HAP-1 (cell line): Measurements from ENCODE around the gene WFS1.

Experiments
- DNase-seq, 2 experiments: peaks; one replicate each; pipeline ENCODE4 v3.0.0-alpha.2; 2016 to 2020; ENCODE audit warnings: low spot score in 2 of 2
- H3K27me3 ChIP-seq: fragments of 250-450 bp; sonication (Bioruptor Pico); 2 replicates; pipeline ENCODE4 v1.5.1; 2020; ENCODE audit warnings: low read depth, mild to moderate bottlenecking, moderate library complexity
- H3K36me3 ChIP-seq: fragments of 250-450 bp; sonication (Bioruptor Pico); replicated peaks from 2 replicates; pipeline ENCODE4 v1.5.1; 2020; ENCODE audit warnings: mild to moderate bottlenecking
- H3K4me1 ChIP-seq: fragments of 250-450 bp; sonication (Bioruptor Pico); 2 replicates; pipeline ENCODE4 v1.5.1; 2020; ENCODE audit warnings: mild to moderate bottlenecking
- H3K4me3 ChIP-seq: fragments of 250-450 bp; sonication (Bioruptor Pico); 2 replicates; pipeline ENCODE4 v1.5.1; 2020; ENCODE audit warnings: mild to moderate bottlenecking, moderate library complexity
- H3K9me3 ChIP-seq: fragments of 250-450 bp; sonication (Bioruptor Pico); 2 replicates; pipeline ENCODE4 v1.5.1; 2020; ENCODE audit warnings: mild to moderate bottlenecking, moderate library complexity
- in situ Hi-C: fragments of 300-500 bp; cut with MboI; formaldehyde crosslinking; loops from 3 replicates; pipeline ENCODE4 v1.14.3; 2020; ENCODE audit warnings: low sequenced_read_pairs, inconsistent platforms, mixed read lengths

The WFS1 gene

DNA sequence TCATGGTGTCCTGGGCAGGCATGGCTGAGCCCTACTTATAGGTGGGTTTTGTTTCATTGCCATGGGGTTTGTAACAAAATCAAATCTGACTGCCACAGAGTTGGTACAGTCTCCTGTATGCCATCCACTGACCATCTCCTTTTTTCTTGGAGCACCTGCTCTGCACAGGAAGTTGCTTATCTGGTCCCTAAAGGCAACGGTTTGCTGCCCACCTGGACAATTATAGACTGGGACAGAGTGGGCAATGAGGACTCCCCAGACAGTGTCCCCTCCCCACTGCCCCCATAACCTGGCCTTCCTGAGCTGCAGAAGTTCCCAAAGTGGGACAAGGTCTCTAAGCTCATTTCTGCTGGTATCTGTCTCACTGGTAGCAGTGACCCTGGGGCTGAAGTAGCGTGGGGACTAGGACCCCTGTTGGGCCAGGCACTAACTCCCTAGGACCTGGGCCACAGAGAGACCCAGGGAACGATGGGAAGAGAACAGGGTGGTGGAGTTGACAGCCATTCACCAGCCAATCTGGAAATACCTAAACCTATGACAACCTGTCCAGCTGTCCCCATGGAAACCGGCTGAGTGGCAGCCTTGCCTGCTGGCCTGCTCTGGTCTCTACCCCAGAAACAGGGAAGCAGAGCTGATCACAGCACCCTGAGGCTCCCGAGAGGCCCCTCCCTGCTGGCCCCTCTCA is 64.7 kb downstream of the WFS1 start:
- Histone ChIP-seq H3K4me1 (no peaks in the 10 kb centered on the region), H3K27me3 (no peaks in the 10 kb centered on the region), H3K36me3 (peaks cover 13% of the 10 kb centered on the region), H3K9me3 (0 out of 2 replicates have a peak, but pooled peaks cover 3% of the 10 kb centered on the region), H3K4me3 (no peak overlapping the region)
- in situ Hi-C loops: no loop called here
- DNase-seq: no peak

DNA sequence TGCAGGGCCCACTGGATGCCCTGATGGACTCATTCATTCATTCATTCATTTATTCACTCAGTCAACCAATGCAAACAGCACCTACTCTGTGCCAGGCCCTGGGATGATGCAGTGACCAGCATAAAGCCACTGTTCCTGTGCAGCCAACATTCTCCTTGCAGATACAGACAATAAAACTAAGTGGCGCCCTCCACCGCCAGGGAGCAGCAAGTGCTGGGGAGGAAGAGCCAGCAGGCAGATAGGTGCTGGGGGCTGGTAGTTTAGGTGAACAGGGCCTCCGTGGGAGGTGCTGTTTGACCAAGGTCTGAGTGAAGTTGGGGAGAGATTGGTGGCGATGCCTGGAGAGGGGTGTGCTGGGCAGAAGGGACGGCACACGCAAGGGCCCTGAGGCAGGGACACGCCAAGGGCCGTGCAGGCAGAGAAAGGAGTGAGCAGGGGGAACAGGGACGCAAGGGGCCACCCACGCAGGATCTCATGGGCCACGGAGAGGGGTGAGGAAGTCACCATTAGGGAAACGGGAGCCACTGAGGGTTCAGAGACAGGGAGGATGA is 65.5 kb downstream of the WFS1 start:
- in situ Hi-C loops: no loop called here
- H3K4me3 ChIP-seq: no peak overlapping the region
- DNase-seq: no peak
- H3K4me1 ChIP-seq: no peaks in the 10 kb centered on the region
- peaks cover 13% of the 10 kb centered on the region for H3K36me3 ChIP-seq
- H3K9me3 ChIP-seq: 0 out of 2 replicates have a peak, but pooled peaks cover 3% of the 10 kb centered on the region
- no peaks in the 10 kb centered on the region for H3K27me3 ChIP-seq

DNA sequence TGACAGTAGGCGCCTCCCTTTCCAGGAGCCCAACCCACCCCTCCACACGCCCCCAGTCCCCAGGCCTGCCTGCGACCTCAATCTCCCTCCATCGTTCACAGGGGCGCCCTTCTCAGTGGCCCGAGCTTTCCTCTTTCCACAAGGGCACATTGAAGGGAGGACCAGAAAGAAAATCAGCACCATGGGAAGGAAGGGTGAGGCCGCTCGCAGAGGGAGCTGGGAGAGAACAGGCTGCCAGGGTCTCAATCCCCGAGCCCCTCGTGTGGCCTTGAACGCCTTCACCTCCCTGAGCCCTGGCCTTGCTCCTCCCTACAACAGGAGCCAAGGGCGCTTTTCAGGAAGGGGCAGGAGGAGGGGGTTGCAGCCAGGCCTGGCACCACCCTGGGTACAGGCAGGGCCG is 66.5 kb downstream of the WFS1 start:
- in situ Hi-C loops: no loop called here
- no peaks in the 10 kb centered on the region for H3K4me1 ChIP-seq
- no peak for DNase-seq
- H3K4me3 ChIP-seq: no peak overlapping the region
- peaks cover 6% of the 10 kb centered on the region; the same call in 1 of the 2 replicates for H3K36me3 ChIP-seq
- H3K9me3 ChIP-seq: 0 out of 2 replicates have a peak, but pooled peaks cover 3% of the 10 kb centered on the region
- no peaks in the 10 kb centered on the region for H3K27me3 ChIP-seq

DNA sequence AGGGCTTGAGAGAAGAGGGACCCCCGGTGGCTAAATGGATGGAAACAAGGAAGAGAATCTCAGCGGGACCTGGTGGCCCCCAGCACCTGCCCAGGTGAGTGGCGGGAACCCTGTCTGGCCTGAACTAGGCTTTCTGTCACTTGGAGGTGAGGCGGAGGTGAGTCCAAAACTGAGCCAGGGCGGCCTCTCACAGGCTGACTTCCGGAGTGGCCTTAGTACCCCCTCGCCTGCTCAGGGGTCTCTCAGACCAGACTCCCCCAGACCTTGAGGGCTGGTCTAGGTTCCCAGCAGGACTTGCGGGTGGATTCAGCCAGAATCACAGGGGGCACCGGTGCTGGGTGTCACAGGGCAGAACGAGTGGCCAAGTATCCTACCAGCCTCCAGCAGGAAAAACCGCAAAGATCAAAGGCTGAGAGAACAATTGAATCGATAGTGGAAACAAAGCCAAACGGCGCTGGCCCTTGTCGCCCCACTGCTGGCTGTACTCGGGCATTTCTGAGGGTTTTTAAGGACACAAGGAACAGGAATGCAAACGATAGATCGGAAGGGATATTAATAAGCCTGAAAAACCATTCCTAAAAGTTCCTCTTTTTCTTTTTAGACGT is 67.8 kb downstream of the WFS1 start:
- Histone ChIP-seq H3K4me3 (no peak overlapping the region), H3K9me3 (no peaks in the 10 kb centered on the region)
- in situ Hi-C loops: no loop called here

DNA sequence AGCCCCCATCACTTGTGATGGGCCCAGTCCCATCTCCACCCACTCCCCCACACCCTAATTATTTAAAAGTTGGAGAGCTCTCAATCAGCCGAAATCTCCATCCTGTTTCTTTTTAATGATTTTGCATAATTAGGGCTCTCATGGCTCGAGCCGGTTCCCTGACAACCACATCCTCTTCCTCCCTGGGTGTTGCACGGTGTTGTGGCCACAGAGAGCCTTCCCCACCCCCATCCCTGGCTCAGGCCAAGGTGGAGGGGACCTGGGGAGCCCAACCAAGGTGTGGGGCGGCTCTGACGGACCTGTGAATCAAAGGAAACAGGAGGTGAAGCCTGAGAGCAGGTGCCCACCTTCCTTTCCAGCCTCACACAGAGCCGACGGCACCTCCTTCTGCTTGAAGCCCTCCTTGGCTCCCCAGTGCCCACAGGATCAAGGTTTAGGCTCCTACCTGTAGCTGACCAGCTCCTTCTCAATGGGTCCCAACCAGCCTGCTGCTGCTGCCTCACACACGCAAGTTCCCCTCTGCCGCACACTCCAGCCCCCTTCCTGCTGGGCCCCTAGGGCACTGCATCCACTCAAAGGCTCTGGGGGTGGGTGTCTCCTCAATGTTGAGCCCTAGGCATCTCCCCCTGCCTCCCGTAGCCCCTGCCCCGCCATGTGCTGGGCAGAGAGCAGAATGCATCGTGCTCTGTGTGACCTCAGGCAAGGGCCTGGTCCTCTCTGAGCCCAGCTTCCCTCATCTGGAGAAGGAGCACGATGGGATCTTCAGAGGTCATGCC is 68.7 kb downstream of the WFS1 start:
- no peaks in the 10 kb centered on the region for H3K9me3 ChIP-seq
- no peak for DNase-seq
- in situ Hi-C loops: no loop called here
- no peaks in the 10 kb centered on the region for H3K4me1 ChIP-seq
- H3K27me3 ChIP-seq: no peaks in the 10 kb centered on the region
- no peak overlapping the region for H3K4me3 ChIP-seq
- no peaks in the 10 kb centered on the region for H3K36me3 ChIP-seq

More for the DNA sequence above, 67.8 kb downstream of the WFS1 start:
- H3K27me3 ChIP-seq: no peaks in the 10 kb centered on the region
- no peaks in the 10 kb centered on the region for H3K36me3 ChIP-seq
- no peak for DNase-seq
- H3K4me1 ChIP-seq: no peaks in the 10 kb centered on the region

DNA sequence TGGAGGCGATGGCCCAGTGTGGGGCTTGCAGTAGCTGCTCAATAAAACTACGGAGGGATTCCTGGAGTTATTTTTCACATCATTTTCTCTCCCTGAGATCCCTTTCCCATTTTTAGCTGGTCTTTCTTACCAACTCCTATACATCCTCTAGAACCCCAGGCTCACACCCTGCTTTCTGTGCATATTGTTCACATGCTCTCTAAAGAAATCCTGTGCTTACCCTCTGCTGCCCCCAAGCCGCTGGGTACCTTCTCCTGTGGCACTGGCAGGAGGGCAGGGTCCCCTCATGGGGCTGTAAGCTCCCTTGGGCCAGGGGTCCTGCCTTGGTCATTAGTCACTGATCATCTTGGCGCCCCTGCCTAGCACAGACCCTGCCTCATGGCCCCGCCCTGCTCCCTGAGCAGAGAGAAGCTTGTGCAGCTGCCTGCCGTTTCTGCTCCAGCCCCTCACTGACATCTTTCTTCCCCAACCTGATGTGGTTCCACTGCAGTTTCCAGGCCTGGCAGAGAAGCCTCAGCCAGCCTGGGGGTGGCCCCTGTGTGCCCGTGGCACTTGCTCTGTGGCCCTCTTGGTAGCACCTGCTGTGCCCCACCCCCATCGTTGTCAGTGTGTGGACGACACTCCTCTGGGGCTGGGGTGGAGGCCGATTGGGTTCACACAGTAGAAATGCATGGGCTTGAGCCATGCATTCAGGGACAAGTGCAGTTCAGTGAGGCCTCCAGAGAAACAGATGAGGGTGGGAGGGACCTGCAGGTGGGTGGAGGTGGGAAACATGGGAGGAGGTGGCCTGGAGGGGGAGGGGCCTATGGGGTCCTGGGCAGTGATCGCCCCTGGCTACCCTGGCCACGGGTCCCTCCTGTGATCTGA is 69.5 kb downstream of the WFS1 start:
- Histone ChIP-seq H3K27me3 (no peaks in the 10 kb centered on the region), H3K4me3 (no peak overlapping the region), H3K4me1 (no peaks in the 10 kb centered on the region), H3K9me3 (no peaks in the 10 kb centered on the region), H3K36me3 (no peaks in the 10 kb centered on the region)
- in situ Hi-C loops: no loop called here
- DNase-seq: no peak

DNA sequence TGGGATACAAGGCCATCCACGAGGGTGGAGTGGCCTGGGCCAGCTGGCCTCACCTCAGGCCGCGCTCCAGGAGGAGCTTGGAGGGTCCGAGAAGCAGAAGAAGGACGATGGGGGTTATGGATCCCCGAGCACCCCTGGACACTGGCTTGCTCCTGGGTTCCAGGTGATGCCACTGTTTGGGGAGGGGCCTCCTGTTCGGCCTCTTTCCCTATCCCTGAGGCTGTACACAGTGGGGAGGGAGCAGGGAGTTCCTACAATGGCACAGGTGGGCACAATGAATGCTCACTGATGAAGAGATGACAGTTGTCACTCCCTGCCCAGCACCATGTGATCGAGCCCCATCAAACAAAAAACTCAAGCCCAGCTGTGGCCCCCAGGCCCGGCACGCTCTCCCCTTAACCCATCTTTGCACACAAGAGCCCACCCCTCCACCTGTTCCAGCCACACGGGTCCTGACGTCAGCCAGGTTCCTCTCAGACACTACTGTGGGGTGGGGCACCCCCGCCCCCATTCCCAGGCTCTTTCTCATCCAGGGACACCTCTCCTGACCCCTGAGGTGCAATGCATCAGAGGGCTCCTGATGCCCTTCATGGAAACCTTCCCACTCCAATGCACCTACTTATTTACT is 70.3 kb downstream of the WFS1 start:
- Histone ChIP-seq H3K9me3 (no peaks in the 10 kb centered on the region), H3K4me3 (no peak overlapping the region), H3K27me3 (no peaks in the 10 kb centered on the region), H3K36me3 (no peaks in the 10 kb centered on the region), H3K4me1 (no peaks in the 10 kb centered on the region)
- DNase-seq: no peak
- in situ Hi-C loops: no loop called here

DNA sequence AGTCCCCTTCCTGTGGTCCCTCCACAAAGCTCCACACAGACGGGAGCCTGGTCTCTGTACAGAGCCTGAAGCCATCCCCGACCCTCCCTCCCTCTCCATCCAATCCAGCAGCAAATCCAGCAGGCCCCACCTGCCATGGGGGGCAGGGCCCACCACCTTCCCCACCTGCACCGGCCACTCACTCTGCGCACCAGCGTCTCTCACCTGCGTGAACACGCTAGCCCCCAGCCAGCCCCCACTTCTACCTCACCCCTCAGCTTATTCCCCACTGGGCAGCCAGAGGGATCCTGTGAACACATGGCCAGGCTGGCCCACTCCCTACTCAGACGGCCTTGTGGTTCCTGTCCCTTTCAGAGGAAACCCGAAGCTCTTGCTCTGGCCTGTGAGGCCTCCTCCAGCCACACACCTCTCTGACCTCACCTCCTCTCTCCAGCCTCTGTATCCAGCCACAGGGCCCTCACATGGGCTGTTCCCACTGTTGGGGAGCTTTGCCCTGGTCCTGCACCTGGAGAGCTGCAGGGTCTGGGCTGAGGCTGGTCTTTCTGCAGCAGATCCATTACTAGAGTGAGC is 70.9 kb downstream of the WFS1 start:
- H3K36me3 ChIP-seq: no peaks in the 10 kb centered on the region
- H3K9me3 ChIP-seq: no peaks in the 10 kb centered on the region
- in situ Hi-C loops: no loop called here
- H3K4me1 ChIP-seq: no peaks in the 10 kb centered on the region
- no peak overlapping the region for H3K4me3 ChIP-seq
- no peak for DNase-seq
- no peaks in the 10 kb centered on the region for H3K27me3 ChIP-seq

DNA sequence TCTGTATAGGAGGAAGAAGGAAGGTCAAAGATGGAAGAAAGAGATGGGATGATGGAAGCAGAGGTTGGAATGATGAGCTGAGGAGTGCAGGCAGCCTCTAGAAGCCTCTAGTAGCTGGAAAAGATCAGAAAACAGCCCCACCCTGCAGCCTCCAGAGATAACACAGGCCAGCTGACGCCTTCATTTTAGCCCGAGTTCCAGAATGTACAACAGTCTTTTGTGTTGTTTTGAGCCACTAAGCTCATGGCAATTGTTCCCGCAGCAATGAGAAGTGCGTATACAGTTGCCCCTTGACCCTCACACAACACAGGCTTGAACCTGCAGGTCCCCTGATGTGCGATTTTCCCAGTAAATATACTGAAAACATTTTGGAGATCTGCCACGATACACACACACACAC is 72.0 kb downstream of the WFS1 start:
- Histone ChIP-seq H3K36me3 (no peaks in the 10 kb centered on the region), H3K27me3 (no peaks in the 10 kb centered on the region), H3K9me3 (no peaks in the 10 kb centered on the region), H3K4me1 (no peaks in the 10 kb centered on the region), H3K4me3 (no peak overlapping the region)
- no peak for DNase-seq
- in situ Hi-C loops: no loop called here

DNA sequence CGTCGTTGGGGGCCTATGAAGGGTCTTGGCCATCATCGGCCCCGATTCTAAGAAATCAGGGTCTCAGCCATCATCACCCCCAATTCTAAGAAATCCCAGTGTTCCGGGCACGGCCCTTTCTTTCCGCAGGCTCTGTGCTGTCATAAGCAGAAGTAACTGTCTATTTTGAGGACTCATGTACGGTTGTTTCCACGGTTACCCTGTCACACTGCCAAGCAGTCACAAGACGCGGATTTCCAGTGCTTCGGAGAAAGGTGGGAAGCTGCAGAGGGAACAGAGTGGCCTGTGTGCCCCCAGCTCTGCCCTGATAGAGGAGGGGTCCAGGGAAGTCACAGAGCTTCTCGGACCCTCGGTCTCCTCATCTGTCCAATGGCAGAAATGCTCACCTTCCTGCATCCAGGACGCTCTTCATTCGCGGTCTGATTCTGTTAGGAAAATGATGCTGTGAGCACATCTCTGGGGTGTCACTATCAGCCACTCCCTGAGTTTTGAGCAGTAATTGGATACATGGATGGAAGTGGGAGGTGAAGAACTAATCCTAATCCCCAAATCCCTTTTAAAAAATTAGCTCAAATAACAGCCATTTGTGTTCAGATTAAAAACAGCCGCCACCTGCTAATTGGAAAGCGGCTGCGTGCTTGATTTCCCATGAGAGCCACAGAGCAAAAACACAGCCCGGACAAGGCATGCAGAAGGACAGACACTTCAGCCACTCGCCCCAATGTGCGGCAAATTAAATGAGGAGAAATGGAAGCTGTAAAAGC is 73.1 kb downstream of the WFS1 start:
- no peaks in the 10 kb centered on the region for H3K4me1 ChIP-seq
- in situ Hi-C loops: no loop called here

DNA sequence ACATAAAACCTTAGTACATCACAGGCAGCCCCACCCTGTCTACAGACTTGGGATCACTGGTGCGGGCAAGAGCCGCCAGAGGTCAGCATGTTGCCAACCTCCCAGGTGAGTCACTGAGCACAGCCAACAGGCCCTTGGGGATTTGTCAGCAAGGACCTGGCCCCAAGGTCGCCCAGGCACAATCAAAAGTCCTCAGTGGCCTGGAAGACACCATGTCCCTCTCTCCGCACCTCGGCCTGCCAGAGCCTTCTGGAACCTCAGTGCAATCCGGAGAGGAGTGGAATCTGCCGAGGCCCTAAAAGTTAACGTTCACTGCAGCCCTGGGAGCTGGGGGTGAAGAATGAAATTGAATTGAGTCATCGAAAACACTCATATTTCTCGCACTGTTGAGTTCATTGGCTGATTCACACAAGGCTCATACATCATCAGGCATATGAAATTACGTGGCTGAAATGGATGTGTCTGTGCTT is 74.3 kb downstream of the WFS1 start:
- in situ Hi-C loops: no loop called here
- Histone ChIP-seq H3K9me3 (no peaks in the 10 kb centered on the region), H3K4me1 (no peaks in the 10 kb centered on the region), H3K27me3 (no peaks in the 10 kb centered on the region), H3K4me3 (no peak overlapping the region), H3K36me3 (no peaks in the 10 kb centered on the region)
- no peak for DNase-seq

More for the DNA sequence above, 73.1 kb downstream of the WFS1 start:
- Histone ChIP-seq H3K27me3 (no peaks in the 10 kb centered on the region), H3K4me3 (no peak overlapping the region), H3K36me3 (no peaks in the 10 kb centered on the region), H3K9me3 (no peaks in the 10 kb centered on the region)
- peak; percentile 10 to 49 for DNase-seq
